ENCODE data around the gene MYO5C.

- TF ChIP-seq, protein P1, sequence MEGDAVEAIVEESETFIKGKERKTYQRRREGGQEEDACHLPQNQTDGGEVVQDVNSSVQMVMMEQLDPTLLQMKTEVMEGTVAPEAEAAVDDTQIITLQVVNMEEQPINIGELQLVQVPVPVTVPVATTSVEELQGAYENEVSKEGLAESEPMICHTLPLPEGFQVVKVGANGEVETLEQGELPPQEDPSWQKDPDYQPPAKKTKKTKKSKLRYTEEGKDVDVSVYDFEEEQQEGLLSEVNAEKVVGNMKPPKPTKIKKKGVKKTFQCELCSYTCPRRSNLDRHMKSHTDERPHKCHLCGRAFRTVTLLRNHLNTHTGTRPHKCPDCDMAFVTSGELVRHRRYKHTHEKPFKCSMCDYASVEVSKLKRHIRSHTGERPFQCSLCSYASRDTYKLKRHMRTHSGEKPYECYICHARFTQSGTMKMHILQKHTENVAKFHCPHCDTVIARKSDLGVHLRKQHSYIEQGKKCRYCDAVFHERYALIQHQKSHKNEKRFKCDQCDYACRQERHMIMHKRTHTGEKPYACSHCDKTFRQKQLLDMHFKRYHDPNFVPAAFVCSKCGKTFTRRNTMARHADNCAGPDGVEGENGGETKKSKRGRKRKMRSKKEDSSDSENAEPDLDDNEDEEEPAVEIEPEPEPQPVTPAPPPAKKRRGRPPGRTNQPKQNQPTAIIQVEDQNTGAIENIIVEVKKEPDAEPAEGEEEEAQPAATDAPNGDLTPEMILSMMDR (IDR thresholded peaks at IDR 0.05): no peak
- no peak for TF ChIP-seq EZH2phosphoT487 (IDR thresholded peaks at IDR 0.05)
These were observed 116.1 kb downstream of the MYO5C start for GRCh38 chr15:52179278-52180195.

Measured in neural progenitor cell (in vitro differentiated cells).